CD4-positive, alpha-beta T cell (primary cell): ENCODE results near the gene IL3. TPM values are rescaled to one million over a fixed set of nuclear protein-coding genes. Genes with fewer than 3 reads are reported as not detected.

Source experiments
- ATAC-seq: fragments of 200-7000 bp; cut with Tn5 transposase; one replicate; pipeline ENCODE4 v1.10.0; 2022; ENCODE audit warnings: mild to moderate bottlenecking; ENCODE audit not compliant: poor library complexity
- CTCF ChIA-PET: fragments of 350-600 bp; sonication (Branson Sonifier 250); formaldehyde crosslinking; loops from one replicate; lab custom pipeline; 2021; ENCODE audit warnings: antibody characterized with exemption, inconsistent platforms; lab: Charles Lee
- POLR2A ChIA-PET: fragments of 350-600 bp; sonication (Branson Sonifier 250); formaldehyde crosslinking; loops from one replicate; lab custom pipeline; 2021; ENCODE audit warnings: antibody characterized with exemption, inconsistent platforms; lab: Charles Lee
- DNase-seq, 14 experiments: peaks; one replicate each; pipeline ENCODE4 v3.0.0-alpha.2; 2013 to 2020; ENCODE audit warnings: mixed read lengths in 2 of 14
- H3K27ac ChIP-seq, 2 donors: one replicate each; pipeline versions ENCODE4 v1.5.1 to v1.7.0; 2013; ENCODE audit warnings: low read length in 2 of 2, low read depth in 1 of 2, mild to moderate bottlenecking in 1 of 2
- H3K27me3 ChIP-seq, 2 experiments: 1 replicate in 1 of 2; 2 replicates in 1 of 2; pipeline versions ENCODE4 v1.6.1 to v1.7.0; 2013; ENCODE audit warnings: low read length in 2 of 2, control low read depth in 1 of 2, mild to moderate bottlenecking in 1 of 2, moderate library complexity in 1 of 2; ENCODE audit not compliant: insufficient read depth in 2 of 2, control insufficient read depth in 1 of 2
- H3K36me3 ChIP-seq: one replicate; pipeline ENCODE4 v1.6.1; 2013; ENCODE audit warnings: low read length, control low read depth; ENCODE audit not compliant: insufficient read depth
- H3K4me1 ChIP-seq: one replicate; pipeline ENCODE4 v1.6.1; 2013; ENCODE audit warnings: low read length, control low read depth; ENCODE audit not compliant: insufficient read depth
- H3K4me3 ChIP-seq: one replicate; pipeline ENCODE4 v1.5.1; 2013; ENCODE audit warnings: mild to moderate bottlenecking, low read length, moderate library complexity
- H3K9me3 ChIP-seq, 2 experiments: 1 replicate in 1 of 2; 2 replicates in 1 of 2; pipeline versions ENCODE4 v1.6.1 to v1.7.0; 2013; ENCODE audit warnings: low read length in 2 of 2, mild to moderate bottlenecking in 2 of 2, control low read depth in 1 of 2, moderate library complexity in 1 of 2; ENCODE audit not compliant: control insufficient read depth in 1 of 2, insufficient read depth in 1 of 2
- H3K27ac Mint-ChIP-seq: one replicate; pipeline ENCODE4 v1.8.0; 2020; ENCODE audit warnings: mixed read lengths
- H3K27me3 Mint-ChIP-seq: one replicate; pipeline ENCODE4 v1.8.0; 2021; ENCODE audit warnings: mixed read lengths
- H3K36me3 Mint-ChIP-seq: one replicate; pipeline ENCODE4 v1.8.0; 2021; ENCODE audit warnings: low read depth, mixed read lengths
- H3K4me1 Mint-ChIP-seq: one replicate; pipeline ENCODE4 v1.8.0; 2021; ENCODE audit warnings: low read depth, mixed read lengths
- H3K4me3 Mint-ChIP-seq: one replicate; pipeline ENCODE4 v1.8.0; 2020; ENCODE audit warnings: mild to moderate bottlenecking, mixed read lengths
- H3K9me3 Mint-ChIP-seq: one replicate; pipeline ENCODE4 v1.8.0; 2020; ENCODE audit warnings: mixed read lengths
- CTCF ChIP-seq: fragments of 200-600 bp; IDR thresholded peaks from one replicate; pipeline ENCODE4 v1.8.0; 2022; ENCODE audit warnings: antibody characterized with exemption, mild to moderate bottlenecking
- intact Hi-C, 2 experiments: fragments of 100-400 bp; cut with DNase I in 1 of 2; cut with micrococcal nuclease in 1 of 2; formaldehyde crosslinking; loops; one replicate each; pipeline versions ENCODE4 v1.15.1 to v1.9.0; 2023 to 2025; cut with DNase I, micrococcal nuclease
- total RNA-seq, 174 experiments: library from RNA in 2 of 174; stranded (reverse) in 2 of 174; gene quantifications; one replicate each; pipeline ENCODE4 v1.2.3 and lab custom pipeline; 2021 to 2026

IL3 gene
- total RNA-seq, 2 experiments from 2014 or later = not detected

- H3K4me3 Mint-ChIP-seq = no peak overlapping the region
- Histone ChIP-seq H3K27me3 (no peaks in the 10 kb centered on the region), H3K27ac (no peak overlapping the region), H3K4me3 (no peak overlapping the region), H3K4me1 (peaks cover 38% of the 10 kb centered on the region), H3K9me3 (no peaks in the 10 kb centered on the region), H3K36me3 (no peaks in the 10 kb centered on the region)
- H3K27ac Mint-ChIP-seq = no peak overlapping the region
- ATAC-seq (no peak), DNase-seq (peak in 1 of 14 experiments; percentile 34)
- no peak for TF ChIP-seq CTCF
- intact Hi-C loops = no loop called here
- H3K27me3 Mint-ChIP-seq = no peaks in the 10 kb centered on the region
- H3K9me3 Mint-ChIP-seq = peaks cover 2% of the 10 kb centered on the region
- POLR2A ChIA-PET = interaction anchor here (1.6 kb wide), 1 partner anchor 8 kb away, joined by 6 read pairs; no protein-coding TSS in a partner anchor
- CTCF ChIA-PET = no interaction called here
- peaks cover 20% of the 10 kb centered on the region for H3K4me1 Mint-ChIP-seq
- no peaks in the 10 kb centered on the region for H3K36me3 Mint-ChIP-seq
These were observed 34.1 kb downstream of the IL3 start for GRCh38 chr5:132094393-132095076.

- H3K4me3 ChIP-seq = no peak overlapping the region
- POLR2A ChIA-PET = interaction anchor here (0.8 kb wide), 1 partner anchor 543 kb away, joined by 3 read pairs; no protein-coding TSS in a partner anchor
- H3K36me3 ChIP-seq = no peaks in the 10 kb centered on the region
- peaks cover under 1% of the 10 kb centered on the region for H3K9me3 Mint-ChIP-seq
- peaks cover 41% of the 10 kb centered on the region for H3K4me1 ChIP-seq
- H3K27me3 ChIP-seq = no peaks in the 10 kb centered on the region
- intact Hi-C loops = no loop called here
- ATAC-seq = no peak
- no peaks in the 10 kb centered on the region for H3K9me3 ChIP-seq
- no peak overlapping the region for H3K27ac Mint-ChIP-seq
- no peaks in the 10 kb centered on the region for H3K36me3 Mint-ChIP-seq
- no peak for TF ChIP-seq CTCF
- CTCF ChIA-PET = no interaction called here
- DNase-seq = no peak
- H3K4me1 Mint-ChIP-seq = peaks cover 25% of the 10 kb centered on the region
- H3K27ac ChIP-seq = no peak overlapping the region
- no peaks in the 10 kb centered on the region for H3K27me3 Mint-ChIP-seq
- H3K4me3 Mint-ChIP-seq = no peak overlapping the region
These were observed 34.6 kb downstream of the IL3 start for GRCh38 chr5:132095077-132095410.

GRCh38 chr5:132095424-132095972 lies 35.0 kb downstream of the IL3 start:
- Histone ChIP-seq H3K27ac (no peak overlapping the region), H3K27me3 (no peaks in the 10 kb centered on the region), H3K9me3 (no peaks in the 10 kb centered on the region), H3K4me1 (peaks cover 45% of the 10 kb centered on the region), H3K4me3 (no peak overlapping the region), H3K36me3 (no peaks in the 10 kb centered on the region)
- no peaks in the 10 kb centered on the region for H3K9me3 Mint-ChIP-seq
- H3K4me3 Mint-ChIP-seq = no peak overlapping the region
- no peak for ATAC-seq
- no peaks in the 10 kb centered on the region for H3K27me3 Mint-ChIP-seq
- ChIA-PET POLR2A (interaction anchor here (0.8 kb wide), 1 partner anchor 543 kb away, joined by 3 read pairs; no protein-coding TSS in a partner anchor), CTCF (no interaction called here)
- H3K36me3 Mint-ChIP-seq = no peaks in the 10 kb centered on the region
- peak in 2 of 14 experiments; percentile 31 to 60 for DNase-seq
- H3K4me1 Mint-ChIP-seq = peaks cover 29% of the 10 kb centered on the region
- intact Hi-C loops = no loop called here
- no peak overlapping the region for H3K27ac Mint-ChIP-seq
- no peak for TF ChIP-seq CTCF
